HG03135 (cell line): ENCODE results near the gene CD7.

Experiments used
- ATAC-seq: cut with Tn5 transposase; IDR thresholded peaks from one replicate; pipeline ENCODE4 v1.9.1; 2021; ENCODE audit warnings: mild to moderate bottlenecking, moderate library complexity; ENCODE audit not compliant: unreplicated experiment

Gene CD7

DNA sequence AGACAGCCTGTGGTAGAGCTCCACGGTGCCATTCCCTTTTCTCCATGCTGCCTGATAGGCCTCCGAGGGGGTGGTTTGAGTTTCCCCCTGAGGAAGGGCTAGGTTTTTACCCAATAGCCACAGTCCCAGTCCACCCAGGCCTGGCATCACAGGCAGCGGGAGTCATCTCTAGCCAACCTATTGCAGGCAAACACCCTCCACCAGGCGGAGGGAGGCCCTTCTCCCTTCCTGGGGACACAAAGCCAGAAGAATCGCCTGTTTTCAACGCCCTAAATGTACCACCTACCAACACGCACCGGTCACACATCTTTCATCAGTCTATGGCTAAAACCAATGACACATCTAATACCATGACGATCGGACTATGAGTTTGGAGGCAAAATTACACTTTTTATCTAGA, 51.3 kb downstream of the CD7 start:
- ATAC-seq = no peak
